Brain pericyte (primary cell): ENCODE data around the gene LRRFIP1.
"Not testable (repeated sequence)": the region's sequence is repeated elsewhere in the genome, so short reads cannot be mapped to it uniquely, and the experiment has no call there.

Experiments
- DNase-seq: peaks from one replicate; pipeline ENCODE4 v3.0.0-alpha.2; 2012; ENCODE audit warnings: low read depth, low spot score

LRRFIP1 gene

DNA sequence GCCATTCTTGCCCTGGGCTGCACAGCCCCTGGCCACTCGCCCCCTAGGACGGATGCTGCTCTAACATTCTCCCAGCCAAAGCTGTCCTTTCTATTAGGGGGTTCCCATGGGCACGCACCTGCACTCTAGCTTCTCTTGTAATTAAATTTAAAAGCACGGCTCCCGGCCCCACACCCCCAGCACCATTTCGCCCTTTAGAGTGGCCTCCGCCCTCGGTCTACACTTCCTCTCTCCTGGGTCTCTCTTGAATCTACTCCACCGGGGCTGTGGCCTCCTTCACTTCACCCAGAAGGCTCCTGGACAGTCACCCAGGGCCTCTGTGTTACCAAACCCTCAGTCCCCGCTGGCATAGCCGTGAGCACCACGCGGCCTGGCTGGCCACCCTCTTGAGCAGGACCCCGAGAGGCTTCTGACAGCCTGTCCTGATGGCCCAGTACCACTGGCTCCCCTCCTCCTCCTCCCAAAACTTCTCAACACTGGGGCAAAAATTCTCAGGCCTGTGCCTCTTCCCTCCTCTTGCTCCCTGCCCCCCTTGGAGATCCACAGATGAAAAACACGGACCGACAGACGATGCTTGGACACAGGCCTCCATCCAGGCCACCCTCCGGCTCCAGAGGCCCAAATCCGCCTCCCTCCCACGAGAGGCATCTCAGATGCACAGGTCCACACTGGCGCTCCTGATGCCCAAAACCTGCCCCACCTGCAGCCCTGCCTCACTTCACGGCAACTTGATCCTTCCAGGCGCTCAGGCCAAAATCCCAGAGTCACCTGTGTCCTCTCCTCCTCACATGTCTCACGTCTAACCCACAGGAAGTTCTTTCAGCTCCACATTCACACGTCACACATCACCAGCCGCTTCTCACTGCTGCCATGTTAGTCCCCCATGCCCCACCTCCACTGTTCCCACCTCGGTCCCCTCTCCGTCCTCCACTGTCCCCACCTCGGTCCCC is 29.9 kb upstream of the LRRFIP1 start:
- DNase-seq = no peak

DNA sequence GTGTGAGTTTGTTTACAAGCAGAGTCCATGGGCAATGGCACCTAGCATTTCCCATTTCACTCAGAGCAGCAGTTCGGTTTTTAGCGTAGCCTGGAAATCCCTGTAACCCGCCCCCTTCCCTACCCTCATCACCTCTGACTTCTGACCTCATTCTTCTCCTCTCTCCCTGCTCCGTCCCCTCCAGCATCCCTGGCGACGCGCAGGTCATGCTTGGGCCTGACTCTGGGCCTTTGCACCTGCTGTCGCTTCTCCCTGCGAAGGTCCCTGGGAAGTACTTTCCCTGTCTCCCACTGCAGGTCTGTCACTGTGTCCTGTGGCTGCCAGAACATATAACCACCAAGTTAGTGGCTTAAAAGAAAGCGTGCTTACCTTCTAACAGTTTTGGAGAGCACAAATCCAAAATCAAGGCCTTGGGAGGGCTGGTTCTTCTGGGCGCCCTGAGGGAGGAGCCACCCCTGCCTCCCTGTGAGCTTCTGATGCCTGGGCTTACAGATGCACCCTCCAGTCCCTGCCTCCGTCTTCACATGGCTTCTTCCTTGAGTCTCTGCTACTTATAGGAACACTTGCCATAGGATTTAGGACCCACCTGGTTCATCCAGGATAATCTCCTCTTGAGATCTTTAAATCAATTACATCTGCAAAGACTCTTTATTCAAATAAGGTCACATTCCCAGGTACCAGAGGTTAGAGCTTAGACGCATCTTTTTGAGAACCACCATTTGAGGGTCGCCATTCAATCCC is 28.7 kb upstream of the LRRFIP1 start:
- DNase-seq = no peak

DNA sequence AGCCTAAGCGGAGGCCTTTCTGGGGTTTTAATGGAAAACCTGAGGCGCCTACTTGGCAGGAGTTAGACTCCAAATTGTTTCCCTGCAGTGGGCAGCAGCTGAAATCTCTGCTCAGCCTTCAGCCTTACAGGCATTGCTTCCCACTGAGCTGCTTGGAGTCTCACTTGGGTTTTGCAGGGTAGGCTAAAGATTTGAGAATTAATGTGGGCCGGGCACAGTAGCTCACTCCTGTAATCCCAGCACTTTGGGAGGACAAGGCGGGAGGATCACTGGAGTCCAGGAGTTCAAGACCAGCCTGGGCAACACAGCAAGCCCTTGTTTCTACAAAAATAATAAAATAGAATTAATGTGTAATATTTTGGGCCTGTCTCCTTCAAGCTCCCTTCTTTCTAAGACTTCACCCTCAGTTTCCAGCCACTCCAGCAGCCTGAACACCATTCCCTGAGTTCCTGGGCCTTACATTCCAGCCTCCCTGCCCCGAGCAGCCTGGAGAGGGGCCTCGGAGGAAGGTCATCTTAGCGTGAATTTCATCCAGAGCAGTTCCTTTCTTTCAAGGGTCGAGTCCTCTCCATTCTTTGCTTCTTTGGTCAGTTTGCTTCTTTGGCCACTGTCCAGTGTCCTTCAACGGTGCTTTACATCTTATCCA is 27.8 kb upstream of the LRRFIP1 start:
- DNase-seq = no peak

DNA sequence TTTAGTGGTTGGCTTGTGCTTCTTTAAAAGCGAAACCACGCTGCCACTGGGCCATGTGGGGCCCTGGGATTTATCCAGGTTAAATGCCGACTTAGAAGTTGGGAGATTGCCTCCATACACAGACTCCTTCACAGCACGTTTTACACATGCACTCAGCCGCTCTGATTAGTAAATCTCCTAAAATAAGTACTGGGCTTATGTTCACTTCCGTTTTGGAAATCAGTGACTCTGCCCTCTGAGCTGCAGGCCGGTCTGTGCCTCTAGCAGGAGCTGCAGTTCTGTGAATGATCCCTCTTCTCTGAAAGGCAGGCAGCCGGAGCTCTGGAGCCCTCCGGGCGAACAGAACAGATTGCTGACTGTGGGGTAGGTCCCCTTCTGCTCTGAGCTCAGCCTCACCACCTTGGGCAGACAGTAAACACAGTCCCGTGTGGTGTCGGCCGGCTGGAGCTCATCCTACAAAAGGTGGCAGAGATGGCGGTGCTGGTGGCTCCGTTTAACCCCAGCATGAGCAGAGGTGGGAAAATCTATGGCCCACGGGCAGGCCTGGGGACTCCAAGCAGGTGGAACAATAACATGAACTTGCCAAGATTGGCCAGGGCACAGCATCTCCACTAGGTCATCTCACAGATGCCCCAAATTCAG is 27.1 kb upstream of the LRRFIP1 start:
- no peak for DNase-seq

DNA sequence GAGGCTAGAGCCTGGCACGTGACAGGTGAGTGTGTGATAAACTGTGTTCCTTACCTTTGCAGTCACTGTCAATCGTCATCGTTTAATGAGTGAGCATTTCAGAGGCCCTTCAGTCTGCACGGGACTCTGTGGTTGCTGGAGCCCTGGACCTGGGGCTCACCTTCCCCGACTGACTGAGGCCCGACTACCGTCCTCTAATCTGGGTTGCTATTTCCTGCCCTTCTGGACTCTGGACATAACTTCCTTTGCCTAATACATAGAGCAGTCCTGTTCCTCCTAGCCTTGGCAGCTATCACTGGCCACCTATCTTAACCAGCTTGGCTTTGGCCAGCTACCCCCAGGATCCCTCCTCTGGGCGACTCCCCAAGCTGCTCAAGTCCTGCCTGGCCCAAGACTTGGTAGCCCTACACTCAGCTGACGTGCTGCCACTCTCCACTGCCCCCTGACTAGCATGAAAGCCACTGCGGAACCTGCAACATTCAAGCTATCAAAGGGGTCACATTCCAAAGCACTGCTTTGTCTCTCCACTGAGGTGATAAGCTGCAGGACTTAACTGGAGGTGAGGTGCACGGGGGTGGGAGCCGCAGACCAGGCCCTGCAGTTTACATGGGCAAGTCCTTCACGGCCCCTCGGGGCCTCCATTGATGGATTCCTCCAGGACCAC is 25.8 kb upstream of the LRRFIP1 start:
- DNase-seq = no peak

DNA sequence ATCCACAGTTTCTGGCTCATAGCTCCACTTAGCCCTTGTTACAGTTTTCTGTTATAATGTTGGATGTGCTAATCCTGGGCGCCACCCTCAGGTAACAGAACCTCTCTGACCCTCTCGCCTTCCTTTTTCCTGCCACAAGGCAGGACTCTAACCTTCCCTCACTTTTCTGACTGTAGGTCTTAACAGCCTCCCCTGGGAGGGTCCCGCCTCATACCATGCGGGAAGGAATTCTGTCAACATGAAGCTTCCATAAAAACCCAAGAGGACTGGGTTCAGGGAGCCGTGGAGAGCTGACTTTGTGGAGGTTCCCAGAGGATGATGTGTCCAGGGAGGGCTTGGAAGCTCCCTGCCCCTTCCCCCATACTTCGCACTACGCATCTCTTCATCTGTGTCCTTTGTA is 25.0 kb upstream of the LRRFIP1 start:
- DNase-seq = no peak

DNA sequence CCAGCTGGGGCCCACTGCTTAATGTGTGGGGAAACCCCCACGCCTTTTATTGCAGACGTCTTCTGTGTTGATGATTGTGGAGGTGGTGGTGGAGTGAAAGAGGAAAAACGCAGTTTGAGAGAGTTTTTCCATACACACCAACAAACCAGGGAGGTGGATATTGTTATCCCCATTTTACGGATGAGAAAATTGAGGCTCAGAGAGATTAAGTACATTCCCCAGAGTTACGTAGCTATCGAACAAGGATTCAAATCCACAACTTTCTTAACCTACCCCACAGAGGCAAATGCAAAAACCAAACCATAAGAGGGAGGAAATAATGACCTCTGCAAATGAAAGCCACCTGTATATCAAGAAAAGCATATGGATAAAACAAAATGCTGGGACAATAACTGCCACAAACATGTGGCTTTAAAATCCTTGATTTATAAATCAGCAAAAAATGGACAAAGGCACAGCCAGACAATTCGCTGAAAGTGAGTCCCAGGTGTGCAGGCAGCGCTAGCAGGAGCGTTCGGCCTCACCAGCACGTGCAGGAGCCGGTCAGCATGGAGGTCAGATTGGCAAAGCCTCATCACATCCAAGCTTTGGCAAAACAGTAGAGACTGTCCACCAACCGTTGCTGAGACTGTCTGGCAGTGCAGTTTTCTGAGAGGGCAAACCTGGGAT is 24.2 kb upstream of the LRRFIP1 start:
- no peak for DNase-seq

DNA sequence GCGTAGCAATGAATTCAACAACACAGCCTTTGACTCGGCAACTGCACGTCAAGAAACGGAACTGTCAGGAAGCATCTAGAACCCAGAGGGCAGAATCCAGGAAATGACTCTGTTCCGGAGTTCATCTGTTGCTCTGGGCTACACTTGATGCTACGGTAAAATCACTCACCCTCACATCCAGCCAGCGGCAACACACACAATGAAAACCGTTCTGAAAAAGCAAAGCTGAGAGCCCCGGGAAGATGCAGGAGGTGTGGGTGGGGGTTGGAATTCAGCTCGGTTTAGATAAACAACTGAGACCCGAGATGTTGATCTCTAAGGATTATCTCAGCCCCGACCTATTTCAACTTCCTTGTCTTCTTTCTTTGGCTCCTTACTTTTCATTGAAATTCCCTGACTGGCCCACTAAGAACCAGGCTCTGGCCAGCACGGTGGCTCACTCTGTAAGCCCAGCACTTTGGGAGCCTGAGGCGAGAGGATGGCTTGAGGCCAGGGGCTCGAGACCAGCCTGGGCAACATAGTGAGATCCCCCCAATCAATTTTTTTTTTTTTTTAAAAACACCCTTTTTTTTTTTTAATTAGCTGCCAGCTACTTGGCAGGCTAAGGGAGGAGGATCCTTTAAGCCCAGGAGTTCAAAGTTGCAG is 23.5 kb upstream of the LRRFIP1 start:
- no peak for DNase-seq

DNA sequence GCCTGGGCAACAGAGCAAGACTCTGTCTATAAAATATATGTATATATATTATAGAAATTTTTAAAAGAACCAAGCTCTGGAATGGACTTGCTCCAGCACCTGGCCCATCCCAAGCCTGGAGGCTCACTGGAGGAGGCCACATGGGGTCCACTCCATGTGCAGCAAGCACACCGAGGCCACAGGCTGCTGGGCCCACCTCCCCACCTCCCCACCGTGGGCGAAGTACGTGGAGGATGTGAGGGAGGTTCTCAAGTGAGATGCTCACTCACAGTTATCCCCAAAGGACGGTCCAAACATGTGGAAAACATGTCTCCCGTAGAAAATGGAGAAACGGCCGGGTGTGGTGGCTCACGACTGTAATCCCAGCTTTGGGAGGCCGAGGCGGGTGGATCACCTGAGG is 23.0 kb upstream of the LRRFIP1 start:
- DNase-seq = no peak

DNA sequence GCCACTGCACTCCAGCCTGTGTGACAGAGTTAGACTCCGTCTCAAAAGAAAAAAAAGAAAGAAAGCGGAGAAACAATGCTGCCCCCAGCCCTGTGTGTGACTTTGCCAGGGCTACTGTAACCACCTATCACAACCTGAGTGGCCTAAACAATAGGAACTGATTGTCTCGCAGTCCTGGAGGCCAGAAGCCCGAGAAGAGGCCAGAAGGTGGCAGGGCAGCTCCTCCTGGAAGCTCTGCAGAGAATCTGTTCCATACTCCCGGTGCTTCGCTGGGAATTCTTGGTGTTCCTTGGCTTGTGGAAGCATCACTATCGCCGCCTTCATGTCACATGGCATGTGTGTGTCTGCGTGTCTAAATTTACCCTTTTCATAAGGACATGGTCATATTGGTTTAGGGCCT is 22.4 kb upstream of the LRRFIP1 start:
- no peak for DNase-seq

DNA sequence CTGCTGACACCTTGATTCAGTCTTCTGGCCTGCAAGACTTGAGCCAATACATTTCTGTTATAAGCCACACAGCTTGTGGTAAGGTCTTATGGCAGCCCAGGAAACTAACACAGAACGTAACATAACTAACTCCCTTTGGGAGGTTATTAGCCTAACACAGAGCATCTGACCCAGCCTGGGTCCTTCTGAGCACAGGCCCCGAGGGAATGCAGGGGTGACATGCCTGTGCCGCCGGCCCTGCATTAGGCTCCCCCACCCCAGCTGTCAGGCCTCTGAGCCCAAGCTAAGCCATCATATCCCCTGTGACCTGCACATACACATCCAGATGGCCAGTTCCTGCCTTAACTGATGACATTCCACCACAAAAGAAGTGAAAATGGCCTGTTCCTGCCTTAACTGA is 20.9 kb upstream of the LRRFIP1 start:
- not testable (repeated sequence) for DNase-seq

DNA sequence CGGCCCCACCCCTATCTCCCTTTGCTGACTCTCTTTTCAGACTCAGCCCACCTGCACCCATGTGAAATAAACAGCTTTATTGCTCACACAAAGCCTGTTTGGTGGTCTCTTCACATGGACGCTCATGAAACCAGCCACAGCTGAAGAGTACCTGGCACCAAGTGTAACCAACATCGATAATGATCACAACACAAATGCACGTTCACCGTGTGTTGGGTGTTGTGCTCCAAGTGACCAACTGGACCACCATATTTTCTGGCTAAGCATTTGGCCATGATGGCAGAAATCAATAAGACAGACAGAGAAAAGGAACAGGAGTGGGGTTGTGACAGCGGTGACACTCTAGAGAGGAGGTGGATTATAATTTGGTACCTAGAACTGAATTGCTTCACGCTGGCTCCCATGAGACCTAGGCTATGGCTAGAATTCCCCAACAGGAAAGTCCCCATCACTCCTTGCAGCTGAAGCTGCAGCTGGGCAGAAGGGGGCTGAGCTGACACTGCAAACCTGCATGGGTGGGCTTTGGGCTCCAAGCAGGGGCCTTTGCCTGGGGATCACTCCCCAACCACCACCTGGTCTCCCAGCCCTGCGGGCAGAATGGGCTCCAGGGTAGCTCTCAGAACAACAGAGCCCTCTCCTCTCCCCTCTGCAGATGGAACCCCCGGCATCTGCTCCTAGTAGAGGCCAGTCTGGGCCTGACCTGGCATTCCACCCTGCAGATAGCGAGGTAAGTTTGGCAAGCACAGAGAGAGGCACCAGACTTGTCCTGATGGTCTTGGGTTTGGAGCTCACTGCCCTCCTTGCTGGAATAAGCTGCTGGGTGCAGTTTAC is 14.6 kb upstream of the LRRFIP1 start:
- DNase-seq = no peak

DNA sequence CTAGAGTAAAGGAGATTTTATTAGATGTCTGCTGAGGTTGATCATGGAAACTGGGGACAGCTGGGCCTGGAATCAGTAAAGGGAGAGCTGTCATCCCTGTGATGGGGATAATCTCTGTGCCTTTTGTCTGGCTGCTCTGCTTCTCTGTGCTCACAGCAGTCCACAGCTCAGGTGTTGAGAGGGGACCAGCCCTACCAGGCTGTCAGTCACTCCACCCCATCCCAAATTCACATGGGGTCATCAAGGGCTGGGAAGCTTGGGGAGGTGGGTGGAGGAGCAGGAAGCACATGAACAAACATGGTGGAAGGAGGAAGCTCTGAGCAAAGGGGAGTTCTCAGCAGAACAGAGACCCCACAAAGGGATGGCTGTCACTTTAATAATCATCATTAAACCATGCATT is 13.7 kb upstream of the LRRFIP1 start:
- DNase-seq = no peak

DNA sequence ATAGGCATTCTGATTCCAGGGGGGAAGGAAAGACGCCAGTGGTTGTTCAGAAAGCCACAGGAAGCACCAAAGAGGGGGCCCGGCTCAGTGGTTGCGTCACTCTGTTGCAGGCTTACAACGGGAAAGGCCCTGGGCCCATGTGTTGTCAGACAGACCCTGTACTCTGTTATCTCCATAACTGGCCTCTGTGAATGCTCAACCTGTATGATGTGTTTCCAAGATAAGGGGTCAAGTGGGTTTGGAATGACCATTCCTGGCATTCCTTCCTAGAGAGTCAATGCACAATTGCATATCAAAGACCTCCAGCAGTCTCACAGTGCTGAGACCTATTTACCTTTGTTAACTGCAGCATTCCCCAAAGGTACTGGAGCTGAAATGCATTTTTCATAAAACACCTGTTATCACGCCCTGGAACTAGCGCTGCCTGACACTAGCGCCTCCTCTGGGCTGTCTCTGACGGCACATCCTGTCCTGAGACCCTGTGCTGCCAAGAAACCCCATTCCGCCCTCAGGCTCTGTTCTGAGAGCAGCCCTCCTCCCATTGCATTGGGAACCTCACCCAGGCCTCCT is 13.2 kb upstream of the LRRFIP1 start:
- DNase-seq = no peak

DNA sequence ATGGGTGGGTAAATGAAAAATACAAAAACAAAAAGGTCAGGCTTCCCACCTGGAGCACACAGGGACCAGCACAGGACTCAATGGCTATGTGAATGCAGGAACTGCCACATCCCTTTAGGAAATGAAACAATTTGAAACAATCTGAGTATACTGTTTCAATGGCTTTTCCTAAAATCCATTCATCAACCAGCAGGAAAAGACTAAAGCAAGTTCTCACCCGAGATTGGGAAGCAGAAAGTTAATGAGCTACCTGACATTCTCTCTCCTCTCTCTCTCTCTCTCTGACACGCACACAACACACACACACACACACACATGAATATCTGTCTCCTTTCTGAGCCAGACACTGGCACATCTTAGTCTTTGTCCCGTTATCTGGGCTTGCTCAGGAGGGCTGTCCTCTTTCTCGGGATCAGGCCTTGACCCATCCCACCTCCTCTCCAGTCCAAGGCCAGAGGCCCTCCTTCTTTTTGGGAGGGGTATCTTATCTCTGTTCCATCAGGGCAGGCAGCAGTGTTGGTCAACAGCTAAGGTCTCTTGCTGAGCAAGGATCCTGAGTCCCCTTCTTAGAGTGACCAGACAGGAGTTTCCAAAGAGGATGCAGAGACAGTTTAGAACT is 11.6 kb upstream of the LRRFIP1 start:
- DNase-seq = no peak

DNA sequence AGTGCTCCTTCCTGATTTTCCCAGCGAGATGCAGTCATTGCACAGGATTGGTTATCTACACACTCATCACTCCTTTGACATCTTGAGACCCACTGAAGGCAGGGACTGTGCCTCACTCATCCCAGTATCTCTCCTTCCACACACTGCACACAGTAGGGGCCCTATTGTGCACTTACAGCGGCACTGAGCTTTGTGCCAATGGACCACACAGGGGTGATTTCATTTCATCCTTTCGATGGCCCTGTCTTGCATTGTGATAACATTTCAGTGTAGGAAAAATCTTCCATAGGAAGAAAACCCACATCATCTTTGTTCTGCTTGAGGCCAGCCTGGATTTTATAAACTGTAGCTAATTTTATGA is 11.0 kb upstream of the LRRFIP1 start:
- DNase-seq = no peak

DNA sequence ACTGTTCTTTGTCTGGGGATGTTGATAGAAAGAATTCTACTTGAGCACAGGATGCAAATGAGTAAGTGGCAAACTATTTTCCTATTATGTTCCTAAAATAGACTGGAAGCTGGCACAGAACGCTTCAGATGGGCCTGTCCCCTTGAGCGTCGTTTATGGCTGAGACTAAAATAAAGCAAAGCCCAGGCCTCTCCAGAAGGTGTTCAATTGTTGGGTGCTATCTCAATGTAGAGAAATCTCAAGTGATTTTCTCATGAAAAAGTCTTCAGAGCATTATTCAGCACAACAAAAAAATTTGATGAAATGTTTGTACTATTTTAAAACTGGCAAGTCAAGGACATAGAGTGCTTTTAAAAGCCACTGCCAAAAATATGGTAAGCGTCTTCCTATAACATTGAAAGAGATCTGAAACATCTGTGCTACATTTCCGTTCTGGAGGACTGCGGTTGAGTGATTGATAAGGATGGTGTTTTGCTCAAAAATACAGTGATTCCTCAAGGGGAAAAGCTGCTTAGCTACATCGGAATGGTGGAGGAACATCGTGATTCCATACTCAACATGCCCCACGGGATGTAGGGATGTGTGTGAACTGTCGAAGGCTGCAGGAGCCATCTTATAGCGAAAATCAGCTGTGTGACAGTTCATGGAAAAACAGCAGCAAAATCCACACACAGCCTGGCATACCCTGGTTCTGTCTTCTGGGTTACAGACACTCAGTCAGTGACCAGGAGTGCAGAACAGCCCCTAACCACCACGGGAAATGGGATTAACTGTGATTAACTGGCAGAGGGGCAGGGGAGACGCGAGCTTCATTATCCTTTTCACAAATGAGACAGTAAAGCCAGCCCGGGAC is 10.4 kb upstream of the LRRFIP1 start:
- no peak for DNase-seq

DNA sequence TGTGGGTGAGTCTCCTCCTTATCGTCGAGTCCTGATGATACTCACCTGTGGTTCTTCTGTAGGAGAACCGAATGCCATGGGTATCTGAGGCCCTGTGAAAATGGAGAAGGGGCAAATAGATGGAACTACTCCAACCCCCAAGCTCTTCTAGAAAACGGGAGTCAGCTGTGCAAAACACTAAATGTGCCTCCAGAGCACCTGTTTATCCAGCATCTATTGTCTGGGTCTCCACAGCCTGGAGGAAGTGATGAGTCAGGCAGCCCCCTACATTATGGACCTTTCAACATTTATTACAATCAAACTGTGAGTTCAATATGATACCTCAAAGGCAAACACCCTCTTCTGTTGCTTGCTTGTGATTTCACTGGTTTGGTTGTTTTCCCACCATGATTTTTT is 9.8 kb upstream of the LRRFIP1 start:
- no peak for DNase-seq
